Spinal cord (tissue), 10 donors: Measurements from ENCODE around the gene DAGLB. TPM values are rescaled to one million over a fixed set of nuclear protein-coding genes. Genes with fewer than 3 reads are reported as not detected.
"Not testable (repeated sequence)": the region's sequence is repeated elsewhere in the genome, so short reads cannot be mapped to it uniquely, and the experiment has no call there.

ENCODE experiments used
- DNase-seq, 6 donors: peaks; one replicate each; pipeline versions ENCODE4 v3.0.0 to v3.0.0-alpha.2; 2013 to 2015; ENCODE audit warnings: low spot score in 6 of 6, low read depth in 4 of 6
- H3K27ac ChIP-seq: one replicate; pipeline ENCODE4 v1.5.1; 2013; ENCODE audit warnings: low read depth, low read length, control low read depth
- H3K27me3 ChIP-seq: one replicate; pipeline ENCODE4 v1.6.1; 2013; ENCODE audit warnings: low read length; ENCODE audit not compliant: control insufficient read depth, insufficient read depth
- H3K36me3 ChIP-seq: one replicate; pipeline ENCODE4 v1.6.1; 2013; ENCODE audit warnings: low read length; ENCODE audit not compliant: control insufficient read depth, insufficient read depth
- H3K4me1 ChIP-seq: one replicate; pipeline ENCODE4 v1.6.1; 2013; ENCODE audit warnings: low read length; ENCODE audit not compliant: control insufficient read depth, insufficient read depth
- H3K4me3 ChIP-seq: one replicate; pipeline ENCODE4 v1.5.1; 2013; ENCODE audit warnings: low read depth, low read length, control low read depth
- H3K9me3 ChIP-seq: one replicate; pipeline ENCODE4 v1.6.1; 2013; ENCODE audit warnings: low read length; ENCODE audit not compliant: control insufficient read depth, insufficient read depth
- WGBS: methylation state at CpG from one replicate; pipeline ENCODE4 v1.1.5; 2013; ENCODE audit warnings: missing lambda C conversion rate; ENCODE audit not compliant: insufficient coverage; 5-methylcytosine and 5-hydroxymethylcytosine counted together
- polyA plus RNA-seq, 2 donors: library from polyadenylated mRNA; unstranded; fragments of 120-200 nt; gene quantifications; one replicate each; pipeline ENCODE4 v1.2.1, GENCODE V29; 2013; ENCODE audit not compliant: insufficient read length in 2 of 2
- total RNA-seq, 2 donors: library from RNA; depleted of rRNA in 1 of 2; stranded (reverse); fragments of 120-200 nt in 1 of 2; fragments of >200 nt in 1 of 2; gene quantifications; one replicate each; pipeline versions ENCODE4 v1.2.3 to v1.2.4, GENCODE V29; 2013 to 2014
- donor health status: healthy.

Gene DAGLB
- total and polyA plus RNA-seq, 4 donors: 16.4 to 21.9 (median 17.3) TPM

DNA sequence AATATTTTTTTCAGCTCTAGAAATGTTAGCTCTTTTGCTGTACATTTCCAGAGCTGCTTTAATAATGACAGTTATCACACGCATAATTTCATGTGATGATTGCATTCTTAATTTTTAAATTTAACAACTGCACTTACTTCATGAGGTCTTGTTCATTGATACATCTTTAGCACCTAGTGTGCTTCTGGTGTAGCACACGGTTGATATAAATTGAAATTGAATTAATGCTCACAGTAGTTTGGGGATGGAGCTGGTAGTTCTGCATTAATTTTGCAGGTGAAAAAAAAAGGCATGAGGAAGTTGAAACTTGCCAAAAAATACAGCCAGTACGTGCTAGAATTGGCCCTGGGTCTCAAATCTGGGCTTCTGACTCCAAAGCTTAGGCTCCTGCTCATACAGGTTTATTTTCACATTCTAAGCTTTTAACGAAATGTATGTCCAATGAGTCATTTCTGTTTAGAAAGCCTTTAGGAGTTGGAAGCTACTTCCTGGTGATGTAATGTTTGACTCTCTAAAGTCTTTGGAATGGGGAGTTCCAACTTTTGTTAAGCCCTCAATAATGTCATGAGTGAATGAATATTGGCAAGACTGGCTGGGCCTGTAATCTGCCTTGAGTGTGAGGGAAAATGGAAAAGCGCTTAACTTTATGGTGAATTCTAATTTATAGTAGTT lies 62.5 kb downstream of the DAGLB start:
- WGBS: 52% methylated on average over 3 of the region's 5 CpGs
- peak overlapping the region; percentile 69 for H3K27ac ChIP-seq

GRCh38 chr7:6384327-6384726 lies 63.4 kb downstream of the DAGLB start:
- Histone ChIP-seq H3K36me3 (peaks cover 27% of the 10 kb centered on the region), H3K27me3 (no peaks in the 10 kb centered on the region), H3K4me1 (peaks cover 11% of the 10 kb centered on the region), H3K27ac (no peak overlapping the region), H3K9me3 (no peaks in the 10 kb centered on the region), H3K4me3 (no peak overlapping the region)
- 84% methylated on average over 3 of the region's 4 CpGs for WGBS
- DNase-seq: no peak

More for the DNA sequence above, 62.5 kb downstream of the DAGLB start:
- peak in 2 of 6 donors; percentile 17 to 61 for DNase-seq
- no peaks in the 10 kb centered on the region for H3K9me3 ChIP-seq
- peaks cover 11% of the 10 kb centered on the region for H3K4me1 ChIP-seq
- H3K27me3 ChIP-seq: no peaks in the 10 kb centered on the region
- H3K36me3 ChIP-seq: peaks cover 28% of the 10 kb centered on the region
- no peak overlapping the region for H3K4me3 ChIP-seq

DNA sequence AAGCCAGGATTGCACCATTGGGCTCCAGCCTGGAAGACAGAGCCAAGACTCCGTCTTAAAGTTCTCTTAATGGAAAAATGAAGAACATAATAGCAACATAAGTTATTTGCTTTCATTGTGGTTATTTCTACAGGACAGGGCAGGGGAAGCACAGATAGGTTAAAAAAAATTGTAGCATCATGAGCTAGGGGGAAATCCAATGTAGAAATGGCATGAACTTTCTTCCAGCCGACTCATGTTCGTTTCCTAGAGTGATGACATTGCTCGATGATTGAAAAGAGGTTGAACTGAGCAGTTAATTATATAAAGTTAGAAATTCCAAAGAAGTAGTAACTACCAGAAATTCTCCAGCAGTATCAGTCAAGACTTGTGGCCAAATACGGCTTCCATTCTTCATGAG lies 64.9 kb downstream of the DAGLB start:
- WGBS: no CpG with 5 or more reads among the region's 5 CpGs
- no peak overlapping the region for H3K27ac ChIP-seq
- no peak overlapping the region for H3K4me3 ChIP-seq
- no peaks in the 10 kb centered on the region for H3K27me3 ChIP-seq
- H3K9me3 ChIP-seq: no peaks in the 10 kb centered on the region
- peaks cover 11% of the 10 kb centered on the region for H3K4me1 ChIP-seq
- H3K36me3 ChIP-seq: peaks cover 22% of the 10 kb centered on the region
- DNase-seq: no peak

DNA sequence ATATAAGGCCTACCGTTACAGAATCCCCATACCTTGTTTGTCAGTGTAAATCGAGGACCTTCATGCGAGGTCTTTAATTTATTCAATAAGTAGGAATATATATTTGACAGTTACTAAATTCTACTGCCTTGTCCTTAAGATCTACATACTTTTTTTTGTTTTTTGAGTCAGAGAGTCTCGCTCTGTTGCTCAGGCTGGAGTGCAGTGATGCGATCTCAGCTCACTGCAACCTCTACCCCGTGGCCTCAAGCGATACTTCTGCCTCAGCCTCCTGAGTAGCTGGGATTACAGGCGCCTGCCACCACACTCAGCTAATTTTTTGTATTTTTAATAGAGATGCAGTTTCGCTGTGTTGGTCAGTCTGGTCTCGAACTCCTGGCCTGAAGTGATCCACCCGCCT lies 65.9 kb downstream of the DAGLB start:
- peaks cover 16% of the 10 kb centered on the region for H3K36me3 ChIP-seq
- H3K9me3 ChIP-seq, H3K27ac ChIP-seq, H3K27me3 ChIP-seq, H3K4me3 ChIP-seq, DNase-seq: not testable (repeated sequence)
- H3K4me1 ChIP-seq: peaks cover 20% of the 10 kb centered on the region
- WGBS: 100% methylated on average over 2 of the region's 11 CpGs

- H3K9me3 ChIP-seq: no peaks in the 10 kb centered on the region
- H3K36me3 ChIP-seq: peaks cover 16% of the 10 kb centered on the region
- no peak overlapping the region for H3K4me3 ChIP-seq
- H3K4me1 ChIP-seq: peaks cover 30% of the 10 kb centered on the region
- no CpG with 5 or more reads among the region's 3 CpGs for WGBS
- no peak overlapping the region for H3K27ac ChIP-seq
- no peak for DNase-seq
- no peaks in the 10 kb centered on the region for H3K27me3 ChIP-seq
Observed at GRCh38 chr7:6380310-6381095, 67.3 kb downstream of the DAGLB start.

DNA sequence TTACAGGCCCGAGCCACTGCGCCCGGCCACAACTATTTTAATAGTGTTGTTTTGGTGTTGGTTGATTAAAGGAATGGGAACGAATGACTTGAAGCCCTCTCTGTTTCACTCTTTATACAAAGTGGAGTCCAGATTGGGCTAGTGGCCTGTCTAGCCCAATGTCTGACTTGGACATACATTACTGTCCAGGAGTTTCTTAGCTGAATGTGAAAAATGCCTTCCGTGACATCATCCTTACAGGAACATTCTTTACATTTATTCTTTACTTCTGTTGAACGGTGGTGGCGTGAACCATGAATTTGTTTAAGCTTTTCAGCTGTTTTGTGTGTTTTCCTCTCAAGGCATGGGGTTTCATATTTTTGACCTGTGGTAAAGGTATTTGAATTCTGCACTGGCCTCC lies 67.9 kb downstream of the DAGLB start:
- no peak overlapping the region for H3K27ac ChIP-seq
- H3K9me3 ChIP-seq: no peaks in the 10 kb centered on the region
- peaks cover 34% of the 10 kb centered on the region for H3K4me1 ChIP-seq
- no peak for DNase-seq
- peaks cover 16% of the 10 kb centered on the region for H3K36me3 ChIP-seq
- H3K4me3 ChIP-seq: no peak overlapping the region
- no CpG with 5 or more reads among the region's 7 CpGs for WGBS
- H3K27me3 ChIP-seq: no peaks in the 10 kb centered on the region

DNA sequence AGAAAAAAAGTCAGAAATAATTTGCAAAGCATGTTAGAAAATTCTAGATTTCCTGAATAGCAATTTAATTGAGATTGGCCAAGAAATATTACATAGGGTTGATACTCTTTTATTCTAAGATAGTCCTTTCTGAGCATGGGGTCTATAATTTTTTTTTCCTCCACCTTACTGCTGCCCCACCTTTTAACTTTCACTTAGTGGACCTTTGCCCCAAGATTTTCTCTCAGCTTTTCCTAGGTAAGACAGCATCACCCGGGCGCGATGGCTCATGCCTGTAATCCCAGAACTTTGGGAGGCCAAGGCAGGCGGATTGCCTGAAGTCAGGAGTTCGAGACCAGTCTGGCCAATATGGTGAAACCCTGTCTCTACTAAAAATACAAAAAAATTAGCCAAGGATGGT lies 69.2 kb downstream of the DAGLB start:
- not testable (repeated sequence) for H3K27ac ChIP-seq, H3K9me3 ChIP-seq, H3K4me3 ChIP-seq, DNase-seq, H3K27me3 ChIP-seq
- Histone ChIP-seq H3K4me1 (peaks cover 26% of the 10 kb centered on the region), H3K36me3 (peaks cover 13% of the 10 kb centered on the region)
- WGBS: 100% methylated on average over 3 of the region's 5 CpGs

DNA sequence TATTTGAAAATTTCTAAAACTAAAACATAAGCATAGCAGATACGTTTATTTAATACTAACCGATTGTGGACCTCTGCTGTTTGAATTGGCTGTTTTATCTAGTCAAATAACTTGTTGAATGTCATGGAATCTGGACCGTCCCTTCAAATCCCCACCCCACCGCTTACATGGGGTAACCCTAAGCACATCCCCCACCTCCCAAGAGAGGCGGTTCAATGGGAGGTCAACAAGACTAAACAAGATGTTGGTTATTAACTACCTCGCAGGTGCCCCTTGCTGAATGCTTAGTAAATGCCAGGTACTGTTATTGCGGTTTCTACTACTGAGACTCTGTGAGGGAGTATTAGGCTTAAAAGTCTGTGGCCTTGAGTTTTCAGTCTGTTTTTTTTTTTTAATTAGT lies 70.9 kb downstream of the DAGLB start:
- DNase-seq: no peak
- Histone ChIP-seq H3K9me3 (no peaks in the 10 kb centered on the region), H3K36me3 (peaks cover 11% of the 10 kb centered on the region), H3K27me3 (no peaks in the 10 kb centered on the region), H3K4me3 (no peak overlapping the region), H3K27ac (no peak overlapping the region), H3K4me1 (peaks cover 29% of the 10 kb centered on the region)
- no CpG with 5 or more reads among the region's 7 CpGs for WGBS

- Histone ChIP-seq H3K4me3 (peak overlapping the region; percentile 83), H3K27me3 (no peaks in the 10 kb centered on the region), H3K36me3 (peaks cover 11% of the 10 kb centered on the region), H3K27ac (peak overlapping the region; percentile 88), H3K9me3 (no peaks in the 10 kb centered on the region), H3K4me1 (peaks cover 29% of the 10 kb centered on the region)
- 17% methylated on average over 5 of the region's 23 CpGs for WGBS
- DNase-seq: peak in 2 of 6 donors; percentile 12 to 54
Observed at GRCh38 chr7:6375348-6376101, 72.2 kb downstream of the DAGLB start.
